Measurements from ENCODE around the gene ETFA.
"Not testable (repeated sequence)": the region's sequence is repeated elsewhere in the genome, so short reads cannot be mapped to it uniquely, and the experiment has no call there.

The ETFA gene

DNA sequence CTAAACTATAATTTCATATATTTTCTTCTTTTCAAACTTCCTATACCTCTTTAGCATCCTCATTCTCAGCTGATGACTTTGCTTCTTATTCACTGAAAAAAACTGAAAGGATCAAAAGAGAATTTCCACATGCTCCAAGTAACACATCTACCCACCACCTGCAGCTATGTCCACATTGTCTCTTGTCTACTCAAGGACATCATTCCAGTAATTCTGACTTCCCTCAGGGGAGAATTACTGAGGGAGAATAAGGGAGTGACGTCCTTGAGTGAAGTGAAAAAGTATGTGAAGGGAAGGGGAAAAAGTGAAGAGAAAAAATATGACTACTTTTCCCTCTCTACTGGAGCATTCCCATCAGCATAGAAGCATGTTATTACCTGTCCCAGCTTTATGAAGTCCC is 32.6 kb downstream of the ETFA start:
- Histone ChIP-seq H3K4me3 (ENCODE audit: insufficient read depth, low read depth, low read length, poor library complexity, severe bottlenecking) (no peak overlapping the region), H3K4me1 (ENCODE audit: control insufficient read depth, insufficient read depth, low read length, poor library complexity, severe bottlenecking) (no peaks in the 10 kb centered on the region), H3K27ac (ENCODE audit: insufficient read depth, low read length, poor library complexity, severe bottlenecking) (no peak overlapping the region), H3K9me3 (ENCODE audit: control insufficient read depth, low read length) (no peaks in the 10 kb centered on the region), H3K27me3 (replicated peaks; ENCODE audit: control insufficient read depth, insufficient read depth, low read length, poor library complexity, severe bottlenecking) (no peaks in the 10 kb centered on the region), H3K36me3 (ENCODE audit: control insufficient read depth, insufficient read depth, low read length) (peaks cover 22% of the 10 kb centered on the region)
- DNase-seq = no peak

GRCh38 chr15:76274821-76275220 is 36.4 kb downstream of the ETFA start:
- Histone ChIP-seq H3K27me3 (replicated peaks; ENCODE audit: control insufficient read depth, insufficient read depth, low read length, poor library complexity, severe bottlenecking) (no peaks in the 10 kb centered on the region), H3K4me3 (ENCODE audit: insufficient read depth, low read depth, low read length, poor library complexity, severe bottlenecking) (no peak overlapping the region), H3K4me1 (ENCODE audit: control insufficient read depth, insufficient read depth, low read length, poor library complexity, severe bottlenecking) (no peaks in the 10 kb centered on the region), H3K36me3 (ENCODE audit: control insufficient read depth, insufficient read depth, low read length) (peaks cover 23% of the 10 kb centered on the region), H3K9me3 (ENCODE audit: control insufficient read depth, low read length) (no peaks in the 10 kb centered on the region), H3K27ac (ENCODE audit: insufficient read depth, low read length, poor library complexity, severe bottlenecking) (no peak overlapping the region)
- DNase-seq = no peak

GRCh38 chr15:76274226-76274625 is 37.0 kb downstream of the ETFA start:
- Histone ChIP-seq H3K36me3 (ENCODE audit: control insufficient read depth, insufficient read depth, low read length) (peaks cover 23% of the 10 kb centered on the region), H3K9me3 (ENCODE audit: control insufficient read depth, low read length) (no peaks in the 10 kb centered on the region), H3K4me1 (ENCODE audit: control insufficient read depth, insufficient read depth, low read length, poor library complexity, severe bottlenecking) (no peaks in the 10 kb centered on the region), H3K27ac (ENCODE audit: insufficient read depth, low read length, poor library complexity, severe bottlenecking) (no peak overlapping the region), H3K27me3 (replicated peaks; ENCODE audit: control insufficient read depth, insufficient read depth, low read length, poor library complexity, severe bottlenecking) (no peaks in the 10 kb centered on the region), H3K4me3 (ENCODE audit: insufficient read depth, low read depth, low read length, poor library complexity, severe bottlenecking) (no peak overlapping the region)
- no peak for DNase-seq

DNA sequence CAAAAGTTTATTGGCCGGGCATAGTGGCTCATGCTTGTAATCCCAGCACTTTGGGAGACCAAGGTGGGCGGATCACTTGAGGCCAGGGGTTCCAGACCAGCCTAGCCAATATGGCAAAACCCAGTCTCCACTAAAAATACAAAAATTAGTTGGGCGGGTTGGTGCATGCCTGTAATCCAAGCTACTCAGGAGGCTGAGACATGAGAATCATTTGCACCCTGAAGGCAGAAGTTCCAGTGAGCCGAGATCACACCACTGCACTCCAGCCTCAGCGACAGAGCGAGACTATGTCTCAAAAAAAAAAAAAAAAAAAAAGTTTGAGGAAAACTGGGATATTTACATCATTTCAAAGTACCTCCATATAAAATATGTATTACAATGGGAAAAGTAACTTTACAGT is 40.4 kb downstream of the ETFA start:
- DNase-seq = no peak
- no peak overlapping the region for H3K4me3 ChIP-seq (ENCODE audit: insufficient read depth, low read depth, low read length, poor library complexity, severe bottlenecking)
- H3K36me3 ChIP-seq (ENCODE audit: control insufficient read depth, insufficient read depth, low read length) = peaks cover 32% of the 10 kb centered on the region

GRCh38 chr15:76267077-76267476 is 44.2 kb downstream of the ETFA start:
- Histone ChIP-seq H3K4me3 (ENCODE audit: insufficient read depth, low read depth, low read length, poor library complexity, severe bottlenecking) (no peak overlapping the region), H3K9me3 (ENCODE audit: control insufficient read depth, low read length) (peaks cover 5% of the 10 kb centered on the region), H3K36me3 (ENCODE audit: control insufficient read depth, insufficient read depth, low read length) (peaks cover 43% of the 10 kb centered on the region), H3K27ac (ENCODE audit: insufficient read depth, low read length, poor library complexity, severe bottlenecking) (no peak overlapping the region), H3K4me1 (ENCODE audit: control insufficient read depth, insufficient read depth, low read length, poor library complexity, severe bottlenecking) (no peaks in the 10 kb centered on the region), H3K27me3 (replicated peaks; ENCODE audit: control insufficient read depth, insufficient read depth, low read length, poor library complexity, severe bottlenecking) (no peaks in the 10 kb centered on the region)
- no peak for DNase-seq

More for the DNA sequence above, 40.4 kb downstream of the ETFA start:
- Histone ChIP-seq H3K27ac (ENCODE audit: insufficient read depth, low read length, poor library complexity, severe bottlenecking) (no peak overlapping the region), H3K27me3 (replicated peaks; ENCODE audit: control insufficient read depth, insufficient read depth, low read length, poor library complexity, severe bottlenecking) (no peaks in the 10 kb centered on the region), H3K4me1 (ENCODE audit: control insufficient read depth, insufficient read depth, low read length, poor library complexity, severe bottlenecking) (no peaks in the 10 kb centered on the region), H3K9me3 (ENCODE audit: control insufficient read depth, low read length) (peaks cover 5% of the 10 kb centered on the region)

GRCh38 chr15:76265769-76266168 is 45.5 kb downstream of the ETFA start:
- not testable (repeated sequence) for H3K9me3 ChIP-seq (ENCODE audit: control insufficient read depth, low read length); H3K27ac ChIP-seq (ENCODE audit: insufficient read depth, low read length, poor library complexity, severe bottlenecking); H3K4me1 ChIP-seq (ENCODE audit: control insufficient read depth, insufficient read depth, low read length, poor library complexity, severe bottlenecking); H3K4me3 ChIP-seq (ENCODE audit: insufficient read depth, low read depth, low read length, poor library complexity, severe bottlenecking); DNase-seq; H3K27me3 ChIP-seq (replicated peaks; ENCODE audit: control insufficient read depth, insufficient read depth, low read length, poor library complexity, severe bottlenecking)
- H3K36me3 ChIP-seq (ENCODE audit: control insufficient read depth, insufficient read depth, low read length) = peaks cover 43% of the 10 kb centered on the region

DNA sequence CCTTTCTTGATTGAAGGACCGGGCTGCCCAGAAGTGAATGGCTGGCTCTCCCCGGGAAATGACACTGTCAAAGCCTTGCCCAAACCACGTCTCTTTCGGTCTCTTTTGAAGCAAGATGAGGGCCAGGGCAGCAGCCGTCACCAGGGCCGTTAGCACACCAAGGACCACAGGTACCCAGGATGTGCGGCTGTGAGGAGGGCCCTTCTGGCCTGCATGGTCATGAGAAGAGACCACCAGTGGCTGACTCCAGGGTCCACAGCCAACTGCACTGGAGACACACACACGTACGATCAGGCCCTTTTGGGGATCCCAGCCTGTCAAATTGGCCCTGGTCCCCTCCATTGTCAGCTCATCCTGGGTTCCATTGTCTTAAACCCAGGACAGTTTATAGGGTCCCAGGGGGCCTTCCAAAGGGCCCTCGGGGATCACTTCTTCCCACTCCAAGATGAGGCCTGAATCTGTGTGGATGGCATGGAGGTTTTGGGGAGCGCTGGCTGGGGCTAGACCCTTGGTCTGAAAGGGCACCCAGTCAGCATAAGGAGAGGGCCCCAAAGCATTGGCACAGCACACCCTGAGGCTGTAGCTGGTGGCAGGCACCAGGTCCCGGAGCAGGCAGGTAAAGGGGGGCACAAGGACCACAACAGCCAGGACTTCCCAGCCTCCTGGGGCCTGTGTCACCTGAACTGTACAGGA is 50.9 kb downstream of the ETFA start:
- H3K27ac ChIP-seq (ENCODE audit: insufficient read depth, low read length, poor library complexity, severe bottlenecking) = no peak overlapping the region
- no peaks in the 10 kb centered on the region for H3K9me3 ChIP-seq (ENCODE audit: control insufficient read depth, low read length)
- H3K4me1 ChIP-seq (ENCODE audit: control insufficient read depth, insufficient read depth, low read length, poor library complexity, severe bottlenecking) = no peaks in the 10 kb centered on the region
- no peak overlapping the region for H3K4me3 ChIP-seq (ENCODE audit: insufficient read depth, low read depth, low read length, poor library complexity, severe bottlenecking)
- DNase-seq = no peak
- peaks cover 14% of the 10 kb centered on the region for H3K36me3 ChIP-seq (ENCODE audit: control insufficient read depth, insufficient read depth, low read length)
- no peaks in the 10 kb centered on the region for H3K27me3 ChIP-seq (replicated peaks; ENCODE audit: control insufficient read depth, insufficient read depth, low read length, poor library complexity, severe bottlenecking)

DNA sequence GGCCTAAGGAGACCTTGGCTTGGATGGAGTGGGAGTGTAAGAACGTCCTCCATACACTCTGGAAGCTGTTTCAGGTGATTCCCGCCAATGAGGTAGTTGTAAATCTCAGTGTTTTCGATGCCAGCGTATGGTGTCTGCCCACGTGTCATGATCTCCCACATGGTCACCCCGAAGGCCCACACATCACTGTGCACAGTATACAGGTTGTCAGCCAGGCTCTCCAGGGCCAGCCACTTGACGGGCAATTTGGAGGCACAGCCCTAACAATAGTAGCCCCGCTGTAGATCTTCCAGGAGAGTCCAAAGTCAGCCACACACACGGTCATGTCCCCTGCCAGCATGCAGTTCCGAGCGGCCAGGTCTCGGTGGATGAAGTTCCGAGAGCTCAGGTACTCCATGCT is 51.9 kb downstream of the ETFA start:
- Histone ChIP-seq H3K4me1 (ENCODE audit: control insufficient read depth, insufficient read depth, low read length, poor library complexity, severe bottlenecking) (no peaks in the 10 kb centered on the region), H3K4me3 (ENCODE audit: insufficient read depth, low read depth, low read length, poor library complexity, severe bottlenecking) (no peak overlapping the region), H3K36me3 (ENCODE audit: control insufficient read depth, insufficient read depth, low read length) (peaks cover 14% of the 10 kb centered on the region), H3K27me3 (replicated peaks; ENCODE audit: control insufficient read depth, insufficient read depth, low read length, poor library complexity, severe bottlenecking) (no peaks in the 10 kb centered on the region), H3K27ac (ENCODE audit: insufficient read depth, low read length, poor library complexity, severe bottlenecking) (no peak overlapping the region), H3K9me3 (ENCODE audit: control insufficient read depth, low read length) (no peaks in the 10 kb centered on the region)
- no peak for DNase-seq

- Histone ChIP-seq H3K36me3 (ENCODE audit: control insufficient read depth, insufficient read depth, low read length) (peaks cover 8% of the 10 kb centered on the region), H3K4me1 (ENCODE audit: control insufficient read depth, insufficient read depth, low read length, poor library complexity, severe bottlenecking) (no peaks in the 10 kb centered on the region), H3K27ac (ENCODE audit: insufficient read depth, low read length, poor library complexity, severe bottlenecking) (no peak overlapping the region), H3K27me3 (replicated peaks; ENCODE audit: control insufficient read depth, insufficient read depth, low read length, poor library complexity, severe bottlenecking) (no peaks in the 10 kb centered on the region), H3K4me3 (ENCODE audit: insufficient read depth, low read depth, low read length, poor library complexity, severe bottlenecking) (no peak overlapping the region), H3K9me3 (ENCODE audit: control insufficient read depth, low read length) (no peaks in the 10 kb centered on the region)
- no peak for DNase-seq
These were observed 52.8 kb downstream of the ETFA start for GRCh38 chr15:76258460-76258859.

GRCh38 chr15:76253691-76254473 is 57.4 kb downstream of the ETFA start:
- no peaks in the 10 kb centered on the region for H3K36me3 ChIP-seq (ENCODE audit: control insufficient read depth, insufficient read depth, low read length)
- no peak overlapping the region for H3K27ac ChIP-seq (ENCODE audit: insufficient read depth, low read length, poor library complexity, severe bottlenecking)
- H3K27me3 ChIP-seq (replicated peaks; ENCODE audit: control insufficient read depth, insufficient read depth, low read length, poor library complexity, severe bottlenecking) = no peaks in the 10 kb centered on the region
- DNase-seq = no peak
- no peaks in the 10 kb centered on the region for H3K9me3 ChIP-seq (ENCODE audit: control insufficient read depth, low read length)
- H3K4me1 ChIP-seq (ENCODE audit: control insufficient read depth, insufficient read depth, low read length, poor library complexity, severe bottlenecking) = no peaks in the 10 kb centered on the region
- H3K4me3 ChIP-seq (ENCODE audit: insufficient read depth, low read depth, low read length, poor library complexity, severe bottlenecking) = no peak overlapping the region
